DLD1 (cell line): ENCODE data around the gene POLR2I.

Source experiments
- in situ Hi-C: cut with HindIII; loops from 2 replicates; pipeline ENCODE4 v1.10.0; 2017; ENCODE audit warnings: low sequenced_read_pairs

The POLR2I gene

GRCh38 chr19:36064826-36065225 lies 49.8 kb downstream of the POLR2I start:
- in situ Hi-C loops = no loop called here
